ENCODE results near the gene NCOA1.
"Not testable (repeated sequence)": the region's sequence is repeated elsewhere in the genome, so short reads cannot be mapped to it uniquely, and the experiment has no call there.

Gene NCOA1

DNA sequence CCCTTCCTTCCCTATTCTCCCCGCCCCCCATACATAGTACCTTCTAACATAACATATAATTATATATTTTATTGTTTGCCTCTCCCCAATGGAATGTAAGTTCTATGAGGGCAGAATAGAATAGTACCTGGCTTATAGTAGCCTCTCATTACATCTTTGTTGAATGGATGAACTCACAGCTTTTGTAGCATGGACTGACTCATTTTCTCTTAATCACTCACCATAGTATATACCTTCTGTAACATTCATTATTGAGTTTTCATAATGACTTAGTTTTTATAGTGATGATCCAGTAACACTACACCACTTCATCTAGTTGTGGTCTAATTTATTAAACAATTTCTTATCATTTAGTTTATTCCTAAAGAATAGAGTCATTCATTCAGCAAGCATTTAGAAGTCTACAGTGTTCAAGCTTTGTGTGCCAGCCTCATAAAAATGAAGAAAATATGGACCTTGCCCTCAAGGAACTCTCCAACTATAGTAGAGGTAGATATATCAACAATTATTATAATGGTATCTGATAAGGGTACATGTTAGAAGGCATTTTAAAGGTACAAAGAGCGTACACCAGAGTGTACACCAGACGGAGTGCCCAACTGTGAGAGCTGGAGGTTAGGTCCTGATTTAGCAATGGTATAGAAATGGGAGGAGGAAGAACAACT is 31.1 kb downstream of the NCOA1 start:
- no peak overlapping the region for H2AK5ac ChIP-seq (ENCODE audit: low read depth, low read length)
- H2BK120ac ChIP-seq (ENCODE audit: low read depth, low read length): no peak overlapping the region
- peaks cover 0 to 2% of the 10 kb centered on the region in 2 donors for H3K4me1 ChIP-seq (ENCODE audit: control insufficient read depth in 2 of 2, insufficient read depth in 1 of 2, low read depth in 1 of 2, low read length in 2 of 2)
- no peak overlapping the region for H3K9ac ChIP-seq (ENCODE audit: low read depth, low read length, poor library complexity)
- no peaks in the 10 kb centered on the region for H3K27me3 ChIP-seq (ENCODE audit: control insufficient read depth in 3 of 3, insufficient read depth in 3 of 3, low read depth in 1 of 3, low read length in 3 of 3)
- H3K4ac ChIP-seq (ENCODE audit: low read length): no peak overlapping the region
- no peak overlapping the region for H3K4me2 ChIP-seq (ENCODE audit: insufficient read depth, low read length, poor library complexity, severe bottlenecking)
- no peaks in the 10 kb centered on the region for H3K79me1 ChIP-seq (ENCODE audit: low read depth, low read length)
- H2AFZ ChIP-seq (ENCODE audit: low read length): no peak overlapping the region
- no peak overlapping the region for H3K27ac ChIP-seq (replicated peaks; ENCODE audit: low read length)
- H2BK15ac ChIP-seq (ENCODE audit: low read length): no peak overlapping the region
- WGBS, 2 donors (ENCODE audit: extremely low coverage in 2 of 2, insufficient read length in 2 of 2, insufficient replicate concordance in 1 of 2): 100% methylated on average over 1 of the region's 3 CpGs; no CpG with 5 or more reads in 1 of the 2 donors
- H2BK12ac ChIP-seq (ENCODE audit: low read length): no peak overlapping the region
- DNase-seq (ENCODE audit: low spot score): no peak
- no peak overlapping the region for H3K23ac ChIP-seq (ENCODE audit: low read depth, low read length, poor library complexity)
- H4K8ac ChIP-seq (ENCODE audit: low read depth, low read length): no peak overlapping the region
- no peak overlapping the region for H4K91ac ChIP-seq (ENCODE audit: low read depth, low read length, poor library complexity)
- H3K4me3 ChIP-seq (ENCODE audit: low read length in 2 of 2): no peak overlapping the region
- peaks cover 1 to 12% of the 10 kb centered on the region in 2 donors for H3K9me3 ChIP-seq (replicated peaks in 1 of 2; ENCODE audit: control insufficient read depth in 2 of 2, insufficient read depth in 1 of 2, low read depth in 1 of 2, low read length in 2 of 2)
- H2BK5ac ChIP-seq (ENCODE audit: low read length): no peak overlapping the region
- H3K18ac ChIP-seq (ENCODE audit: low read length): no peak overlapping the region
- H3K36me3 ChIP-seq (replicated peaks in 1 of 2; ENCODE audit: control insufficient read depth in 2 of 2, insufficient read depth in 2 of 2, low read length in 2 of 2): no peaks in the 10 kb centered on the region
- no peak overlapping the region for H3K14ac ChIP-seq (ENCODE audit: low read length)

DNA sequence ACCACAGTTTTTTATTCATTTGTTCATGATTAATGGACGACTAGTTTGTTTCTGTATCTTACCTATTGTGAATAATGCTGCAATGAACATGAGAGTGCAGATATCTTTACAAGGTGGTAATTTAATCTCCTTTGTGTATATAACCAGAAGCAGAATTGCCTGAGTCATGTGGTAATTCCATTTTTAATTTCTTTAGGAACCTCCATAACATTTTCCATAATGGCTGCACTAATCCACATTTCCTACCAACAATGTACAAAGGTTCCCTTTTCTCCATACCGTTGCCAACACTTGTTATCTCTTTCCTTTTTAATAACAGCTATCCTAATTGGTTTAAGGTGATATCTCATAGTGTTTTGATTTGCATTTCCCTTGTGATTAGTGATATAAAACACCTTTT is 36.5 kb downstream of the NCOA1 start:
- H3K36me3 ChIP-seq (replicated peaks in 1 of 2; ENCODE audit: control insufficient read depth in 2 of 2, insufficient read depth in 2 of 2, low read length in 2 of 2): no peaks in the 10 kb centered on the region
- H3K4me3 ChIP-seq (ENCODE audit: low read length in 2 of 2): no peak overlapping the region
- H2BK12ac ChIP-seq (ENCODE audit: low read length): no peak overlapping the region
- no peak overlapping the region for H4K8ac ChIP-seq (ENCODE audit: low read depth, low read length)
- H3K23ac ChIP-seq (ENCODE audit: low read depth, low read length, poor library complexity): no peak overlapping the region
- peaks cover 0 to 19% of the 10 kb centered on the region in 2 donors for H3K9me3 ChIP-seq (replicated peaks in 1 of 2; ENCODE audit: control insufficient read depth in 2 of 2, insufficient read depth in 1 of 2, low read depth in 1 of 2, low read length in 2 of 2)
- no peak overlapping the region for H3K18ac ChIP-seq (ENCODE audit: low read length)
- H2BK120ac ChIP-seq (ENCODE audit: low read depth, low read length): no peak overlapping the region
- no peak overlapping the region for H4K91ac ChIP-seq (ENCODE audit: low read depth, low read length, poor library complexity)
- no CpG with 5 or more reads among the region's 2 CpGs for WGBS, 2 donors (ENCODE audit: extremely low coverage in 2 of 2, insufficient read length in 2 of 2, insufficient replicate concordance in 1 of 2)
- DNase-seq (ENCODE audit: low spot score): no peak
- no peak overlapping the region for H3K27ac ChIP-seq (replicated peaks; ENCODE audit: low read length)
- no peaks in the 10 kb centered on the region for H3K79me1 ChIP-seq (ENCODE audit: low read depth, low read length)
- no peak overlapping the region for H3K4me2 ChIP-seq (ENCODE audit: insufficient read depth, low read length, poor library complexity, severe bottlenecking)
- H2AFZ ChIP-seq (ENCODE audit: low read length): no peak overlapping the region
- H3K27me3 ChIP-seq (ENCODE audit: control insufficient read depth in 3 of 3, insufficient read depth in 3 of 3, low read depth in 1 of 3, low read length in 3 of 3): no peaks in the 10 kb centered on the region
- H2AK5ac ChIP-seq (ENCODE audit: low read depth, low read length): no peak overlapping the region
- no peaks in the 10 kb centered on the region for H3K4me1 ChIP-seq (ENCODE audit: control insufficient read depth in 2 of 2, insufficient read depth in 1 of 2, low read depth in 1 of 2, low read length in 2 of 2)
- H2BK5ac ChIP-seq (ENCODE audit: low read length): no peak overlapping the region
- no peak overlapping the region for H3K14ac ChIP-seq (ENCODE audit: low read length)
- H3K9ac ChIP-seq (ENCODE audit: low read depth, low read length, poor library complexity): no peak overlapping the region
- no peak overlapping the region for H3K4ac ChIP-seq (ENCODE audit: low read length)
- H2BK15ac ChIP-seq (ENCODE audit: low read length): no peak overlapping the region

DNA sequence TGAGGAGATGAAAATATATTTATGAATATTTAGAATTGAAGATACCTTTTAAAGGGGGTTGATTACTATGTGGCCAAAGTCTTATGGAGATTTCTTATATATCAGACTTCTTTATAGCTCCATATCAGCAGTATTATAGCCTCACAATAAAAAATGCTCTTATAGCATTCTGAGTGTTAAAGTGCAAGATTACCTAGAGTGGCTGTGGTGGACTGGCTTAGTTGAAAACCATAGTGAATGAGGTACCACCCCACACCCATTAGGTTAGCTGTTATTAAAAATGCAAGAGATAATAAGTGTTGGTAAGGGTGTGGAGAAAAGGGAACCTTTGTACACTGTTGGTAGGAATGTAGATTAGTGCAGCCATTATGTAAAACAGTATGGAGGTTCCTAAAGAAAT is 39.7 kb downstream of the NCOA1 start:
- H4K8ac ChIP-seq (ENCODE audit: low read depth, low read length): no peak overlapping the region

DNA sequence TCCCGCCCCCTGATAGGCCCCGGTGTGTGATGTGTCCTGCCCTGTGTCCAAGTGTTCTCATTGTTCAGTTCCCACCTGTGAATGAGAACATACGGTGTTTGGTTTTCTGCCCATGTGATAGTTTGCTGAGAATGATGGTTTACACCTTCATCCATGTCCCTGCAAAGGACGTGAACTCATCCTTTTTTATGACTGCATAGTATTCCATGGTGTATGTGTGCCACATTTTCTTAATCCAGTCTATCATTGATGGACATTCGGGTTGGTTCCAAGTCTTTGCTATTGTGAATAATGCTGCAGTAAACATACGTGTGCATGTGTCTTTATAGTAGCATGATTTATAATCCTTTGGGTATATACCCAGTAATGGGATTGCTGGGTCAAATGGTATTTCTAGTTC is 40.6 kb downstream of the NCOA1 start:
- not testable (repeated sequence) for H3K4me3 ChIP-seq (ENCODE audit: low read length in 2 of 2); H3K4me1 ChIP-seq (ENCODE audit: control insufficient read depth in 2 of 2, insufficient read depth in 1 of 2, low read depth in 1 of 2, low read length in 2 of 2); H3K4ac ChIP-seq (ENCODE audit: low read length); H2BK12ac ChIP-seq (ENCODE audit: low read length); H4K8ac ChIP-seq (ENCODE audit: low read depth, low read length); H3K4me2 ChIP-seq (ENCODE audit: insufficient read depth, low read length, poor library complexity, severe bottlenecking); H3K23ac ChIP-seq (ENCODE audit: low read depth, low read length, poor library complexity); H3K27me3 ChIP-seq (ENCODE audit: control insufficient read depth in 3 of 3, insufficient read depth in 3 of 3, low read depth in 1 of 3, low read length in 3 of 3); H3K9ac ChIP-seq (ENCODE audit: low read depth, low read length, poor library complexity); H3K79me1 ChIP-seq (ENCODE audit: low read depth, low read length); H3K27ac ChIP-seq (replicated peaks; ENCODE audit: low read length); H3K14ac ChIP-seq (ENCODE audit: low read length); H4K91ac ChIP-seq (ENCODE audit: low read depth, low read length, poor library complexity); H3K18ac ChIP-seq (ENCODE audit: low read length); H2BK15ac ChIP-seq (ENCODE audit: low read length); DNase-seq (ENCODE audit: low spot score); H2AFZ ChIP-seq (ENCODE audit: low read length); H2BK120ac ChIP-seq (ENCODE audit: low read depth, low read length); H2BK5ac ChIP-seq (ENCODE audit: low read length); H2AK5ac ChIP-seq (ENCODE audit: low read depth, low read length); H3K36me3 ChIP-seq (replicated peaks in 1 of 2; ENCODE audit: control insufficient read depth in 2 of 2, insufficient read depth in 2 of 2, low read length in 2 of 2)
- WGBS, 2 donors (ENCODE audit: extremely low coverage in 2 of 2, insufficient read length in 2 of 2, insufficient replicate concordance in 1 of 2): no CpG with 5 or more reads among the region's 6 CpGs
- peaks cover 0 to 19% of the 10 kb centered on the region in 2 donors for H3K9me3 ChIP-seq (replicated peaks in 1 of 2; ENCODE audit: control insufficient read depth in 2 of 2, insufficient read depth in 1 of 2, low read depth in 1 of 2, low read length in 2 of 2)

More for the DNA sequence above, 39.7 kb downstream of the NCOA1 start:
- H3K4ac ChIP-seq (ENCODE audit: low read length): no peak overlapping the region
- H2BK5ac ChIP-seq (ENCODE audit: low read length): no peak overlapping the region
- H2BK120ac ChIP-seq (ENCODE audit: low read depth, low read length): no peak overlapping the region
- H3K36me3 ChIP-seq (replicated peaks in 1 of 2; ENCODE audit: control insufficient read depth in 2 of 2, insufficient read depth in 2 of 2, low read length in 2 of 2): no peaks in the 10 kb centered on the region
- no peak overlapping the region for H2AFZ ChIP-seq (ENCODE audit: low read length)
- H2BK15ac ChIP-seq (ENCODE audit: low read length): no peak overlapping the region
- H3K4me1 ChIP-seq (ENCODE audit: control insufficient read depth in 2 of 2, insufficient read depth in 1 of 2, low read depth in 1 of 2, low read length in 2 of 2): no peaks in the 10 kb centered on the region
- no peak for DNase-seq (ENCODE audit: low spot score)
- H4K91ac ChIP-seq (ENCODE audit: low read depth, low read length, poor library complexity): no peak overlapping the region
- H3K79me1 ChIP-seq (ENCODE audit: low read depth, low read length): no peaks in the 10 kb centered on the region
- H2AK5ac ChIP-seq (ENCODE audit: low read depth, low read length): no peak overlapping the region
- peaks cover 0 to 19% of the 10 kb centered on the region in 2 donors for H3K9me3 ChIP-seq (replicated peaks in 1 of 2; ENCODE audit: control insufficient read depth in 2 of 2, insufficient read depth in 1 of 2, low read depth in 1 of 2, low read length in 2 of 2)
- no peak overlapping the region for H2BK12ac ChIP-seq (ENCODE audit: low read length)
- no peaks in the 10 kb centered on the region for H3K27me3 ChIP-seq (ENCODE audit: control insufficient read depth in 3 of 3, insufficient read depth in 3 of 3, low read depth in 1 of 3, low read length in 3 of 3)
- H3K18ac ChIP-seq (ENCODE audit: low read length): no peak overlapping the region
- no peak overlapping the region for H3K27ac ChIP-seq (replicated peaks; ENCODE audit: low read length)
- no peak overlapping the region for H3K4me2 ChIP-seq (ENCODE audit: insufficient read depth, low read length, poor library complexity, severe bottlenecking)
- H3K23ac ChIP-seq (ENCODE audit: low read depth, low read length, poor library complexity): no peak overlapping the region
- no peak overlapping the region for H3K14ac ChIP-seq (ENCODE audit: low read length)
- H3K9ac ChIP-seq (ENCODE audit: low read depth, low read length, poor library complexity): no peak overlapping the region
- no peak overlapping the region for H3K4me3 ChIP-seq (ENCODE audit: low read length in 2 of 2)
